Epithelial cell of proximal tubule (primary cell): Measurements from ENCODE around the gene STPG1. TPM values are rescaled to one million over a fixed set of nuclear protein-coding genes. Genes with fewer than 3 reads are reported as not detected.

Experiments
- DNase-seq: peaks from one replicate; pipeline ENCODE4 v3.0.0-alpha.2; 2011; ENCODE audit warnings: low read depth
- H3K4me3 ChIP-seq: 2 replicates; pipeline ENCODE4 v1.5.1; 2011; ENCODE audit warnings: low read depth, mild to moderate bottlenecking, low read length
- total RNA-seq: library from RNA; depleted of rRNA; stranded (reverse); fragments of >200 nt; gene quantifications from 2 replicates; pipeline ENCODE4 v1.2.3, GENCODE V29; 2015
- TF ChIP-seq, protein P1 (sequence below): conservative IDR thresholded peaks from 2 replicates; pipeline ENCODE4 v1.5.1; 2012; ENCODE audit warnings: low read depth, mild to moderate bottlenecking, low read length

STPG1 gene
- total RNA-seq, 1 donor from 2014 or later: 11.5 TPM

DNA sequence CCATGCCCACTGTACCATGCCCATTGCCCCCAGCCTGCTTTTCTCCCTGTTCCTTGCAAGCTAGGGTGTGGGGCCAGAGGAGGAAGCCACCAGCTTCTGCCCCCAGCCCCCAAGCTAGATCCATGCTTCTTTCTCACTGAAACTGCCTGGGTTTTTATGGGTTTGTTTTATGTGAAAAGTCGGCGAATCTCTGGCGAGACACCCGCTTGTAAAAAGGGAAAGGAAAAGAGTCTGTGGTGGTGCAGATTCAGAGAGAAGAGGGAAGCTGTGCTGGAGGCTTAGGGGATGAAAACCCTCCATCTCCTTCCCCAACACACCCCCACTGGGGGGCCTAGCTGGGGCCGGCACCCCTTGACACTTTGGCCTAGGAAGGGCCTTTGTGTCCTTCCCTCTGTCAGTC is 68.2 kb downstream of the STPG1 start:
- TF ChIP-seq, protein P1, sequence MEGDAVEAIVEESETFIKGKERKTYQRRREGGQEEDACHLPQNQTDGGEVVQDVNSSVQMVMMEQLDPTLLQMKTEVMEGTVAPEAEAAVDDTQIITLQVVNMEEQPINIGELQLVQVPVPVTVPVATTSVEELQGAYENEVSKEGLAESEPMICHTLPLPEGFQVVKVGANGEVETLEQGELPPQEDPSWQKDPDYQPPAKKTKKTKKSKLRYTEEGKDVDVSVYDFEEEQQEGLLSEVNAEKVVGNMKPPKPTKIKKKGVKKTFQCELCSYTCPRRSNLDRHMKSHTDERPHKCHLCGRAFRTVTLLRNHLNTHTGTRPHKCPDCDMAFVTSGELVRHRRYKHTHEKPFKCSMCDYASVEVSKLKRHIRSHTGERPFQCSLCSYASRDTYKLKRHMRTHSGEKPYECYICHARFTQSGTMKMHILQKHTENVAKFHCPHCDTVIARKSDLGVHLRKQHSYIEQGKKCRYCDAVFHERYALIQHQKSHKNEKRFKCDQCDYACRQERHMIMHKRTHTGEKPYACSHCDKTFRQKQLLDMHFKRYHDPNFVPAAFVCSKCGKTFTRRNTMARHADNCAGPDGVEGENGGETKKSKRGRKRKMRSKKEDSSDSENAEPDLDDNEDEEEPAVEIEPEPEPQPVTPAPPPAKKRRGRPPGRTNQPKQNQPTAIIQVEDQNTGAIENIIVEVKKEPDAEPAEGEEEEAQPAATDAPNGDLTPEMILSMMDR: no peak
- DNase-seq: no peak
- no peak overlapping the region for H3K4me3 ChIP-seq

DNA sequence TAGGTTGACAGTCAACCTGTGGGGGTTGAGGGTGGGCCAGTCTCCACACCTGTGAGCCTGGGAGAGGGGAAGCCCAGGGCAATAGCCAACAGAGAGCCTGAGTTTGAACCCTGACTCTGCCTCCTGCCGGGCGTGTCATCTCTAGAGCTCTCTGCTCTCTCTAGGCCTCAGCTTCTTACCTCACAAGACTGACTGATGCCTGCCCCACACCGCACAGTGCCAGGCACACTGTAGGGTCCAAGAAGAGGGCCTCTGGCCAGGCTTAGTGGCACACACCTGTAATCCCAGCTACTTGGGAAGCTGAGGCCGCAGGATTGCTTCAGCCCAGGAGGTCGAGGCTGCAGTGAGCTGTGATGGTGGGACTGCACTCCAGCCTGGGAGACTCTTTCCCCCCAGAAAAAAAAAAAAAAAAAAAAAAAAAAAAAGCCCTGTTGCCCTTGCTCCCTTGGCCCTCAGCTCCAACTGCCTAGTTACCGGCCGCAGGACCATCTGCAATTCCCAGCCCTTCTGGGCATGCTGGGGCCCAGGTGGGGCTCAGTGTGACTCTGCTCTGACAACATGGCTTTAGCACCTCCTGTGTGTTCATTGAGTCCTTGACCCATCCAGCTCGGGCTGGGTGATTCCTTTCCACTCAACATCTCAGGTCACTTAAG is 69.4 kb downstream of the STPG1 start:
- TF ChIP-seq, protein P1: no peak
- no peak overlapping the region for H3K4me3 ChIP-seq
- DNase-seq: no peak

GRCh38 chr1:24343412-24344089 is 70.0 kb downstream of the STPG1 start:
- TF ChIP-seq, protein P1: no peak
- no peak overlapping the region for H3K4me3 ChIP-seq
- DNase-seq: no peak

DNA sequence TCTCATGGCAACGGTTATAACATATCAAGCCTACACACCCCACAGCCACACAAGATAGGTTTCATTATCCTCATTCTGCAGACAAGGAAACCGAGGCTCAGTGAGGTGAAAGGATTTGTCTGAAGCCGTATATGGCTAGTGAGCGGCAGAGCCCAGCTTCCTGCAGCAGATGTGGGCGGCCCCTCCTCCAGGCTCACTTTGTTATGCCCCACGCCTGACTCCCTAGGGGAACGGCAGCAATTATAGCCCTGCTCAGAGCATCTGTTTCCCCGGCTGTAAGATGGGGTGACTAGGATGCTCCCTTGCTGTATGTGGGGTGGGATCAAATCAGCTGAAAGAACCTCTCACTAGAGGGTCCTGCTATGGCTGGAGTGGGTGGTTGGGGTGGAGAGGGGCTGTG is 72.3 kb downstream of the STPG1 start:
- TF ChIP-seq, protein P1: no peak
- no peak for DNase-seq
- H3K4me3 ChIP-seq: no peak overlapping the region

DNA sequence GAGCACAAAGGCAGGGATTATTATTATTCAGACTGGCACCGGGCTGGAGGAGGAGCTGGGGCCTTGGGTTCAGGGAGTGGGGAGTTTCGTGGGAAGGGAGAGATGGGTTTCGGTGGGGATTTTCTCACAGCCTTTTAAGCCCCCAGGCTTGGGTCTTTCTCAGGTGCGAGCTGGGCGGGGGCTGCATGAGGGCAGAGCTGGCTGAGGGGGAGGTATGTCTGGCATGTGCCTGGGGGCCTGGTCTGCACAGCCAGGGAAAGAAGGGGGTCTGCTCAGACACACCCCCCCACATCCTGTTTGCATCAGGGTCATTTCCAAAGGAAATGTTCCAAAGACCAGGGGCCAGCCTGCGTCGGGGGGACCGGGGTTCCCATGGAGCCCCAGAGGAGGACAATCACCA is 72.8 kb downstream of the STPG1 start:
- TF ChIP-seq, protein P1: no peak
- H3K4me3 ChIP-seq: no peak overlapping the region
- DNase-seq: no peak

DNA sequence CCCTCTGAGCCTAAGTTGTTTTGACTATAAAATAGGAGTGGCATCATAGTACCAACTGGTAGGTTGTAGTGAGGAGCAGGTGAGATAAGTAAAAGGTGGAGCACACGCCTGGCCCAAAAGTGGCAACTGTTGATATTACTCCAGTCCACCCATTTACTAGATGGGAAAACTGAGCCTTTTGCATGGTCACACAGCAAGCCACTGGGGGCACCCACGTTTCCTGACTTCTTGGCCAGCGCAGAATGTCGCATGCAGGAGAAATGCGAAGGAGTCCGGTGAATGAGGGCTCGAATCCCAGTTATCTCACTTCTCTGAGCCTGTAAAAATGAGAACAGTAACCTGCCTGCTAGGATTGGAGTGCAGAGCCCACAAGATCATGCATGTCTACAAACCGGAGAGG is 73.6 kb downstream of the STPG1 start:
- TF ChIP-seq, protein P1: no peak
- H3K4me3 ChIP-seq: no peak overlapping the region
- DNase-seq: no peak

DNA sequence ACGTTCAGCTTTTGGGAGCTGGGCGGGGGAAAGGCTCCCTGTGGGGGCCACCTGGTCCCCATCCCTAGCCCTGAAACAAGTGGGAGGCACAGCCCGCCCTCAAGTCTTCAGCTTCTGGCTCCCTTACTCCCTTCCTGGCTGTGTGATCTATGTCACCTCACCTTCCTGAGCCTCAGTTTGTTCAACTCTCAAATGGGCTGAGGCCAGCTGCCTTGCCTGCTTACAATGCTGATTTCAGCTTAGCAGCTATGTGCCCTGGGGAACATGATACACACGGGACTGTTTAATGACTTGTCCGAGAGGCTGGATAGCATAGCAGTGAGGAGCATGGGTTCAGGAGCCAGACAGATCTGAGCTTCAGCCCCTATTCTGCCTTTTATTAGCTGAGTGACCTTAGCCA is 75.1 kb downstream of the STPG1 start:
- no peak for DNase-seq
- H3K4me3 ChIP-seq: no peak overlapping the region
- TF ChIP-seq, protein P1: no peak
